Heart right ventricle (tissue), 16 donors: ENCODE results near the gene PLEKHJ1. TPM values are rescaled to one million over a fixed set of nuclear protein-coding genes. Genes with fewer than 3 reads are reported as not detected.

Source experiments
- ATAC-seq, 8 donors: fragments of 200-7000 bp; cut with Tn5 transposase; one replicate each; pipeline ENCODE4 v1.9.1; 2020; ENCODE audit warnings: mild to moderate bottlenecking in 8 of 8, moderate library complexity in 8 of 8, moderate number of reproducible peaks in 1 of 8
- DNase-seq, 2 donors: peaks; one replicate each; pipeline ENCODE4 v3.0.0-alpha.2; 2020
- H3K27ac ChIP-seq, 10 donors: fragments of 200-600 bp; sonication (generic) in 2 of 10; one replicate each; pipeline versions ENCODE4 v1.5.0 to v1.8.0; 2020 to 2022; ENCODE audit warnings: mild to moderate bottlenecking in 3 of 10
- H3K27me3 ChIP-seq, 7 donors: fragments of 200-600 bp; one replicate each; pipeline ENCODE4 v1.8.0; 2021 to 2022; ENCODE audit warnings: mild to moderate bottlenecking in 2 of 7
- H3K36me3 ChIP-seq, 9 donors: fragments of 200-600 bp; sonication (generic) in 1 of 9; one replicate each; pipeline versions ENCODE4 v1.5.0 to v1.8.0; 2020 to 2022; ENCODE audit warnings: mild to moderate bottlenecking in 2 of 9
- H3K4me1 ChIP-seq, 9 donors: fragments of 200-600 bp; sonication (generic) in 1 of 9; one replicate each; pipeline versions ENCODE4 v1.5.0 to v1.8.0; 2020 to 2022; ENCODE audit warnings: mild to moderate bottlenecking in 4 of 9
- H3K4me3 ChIP-seq, 10 donors: fragments of 200-600 bp; sonication (generic) in 2 of 10; one replicate each; pipeline versions ENCODE4 v1.5.0 to v1.8.0; 2020 to 2022; ENCODE audit warnings: mild to moderate bottlenecking in 7 of 10, moderate library complexity in 2 of 10
- H3K9me3 ChIP-seq, 11 donors: fragments of 200-600 bp in 10 of 11; sonication (generic) in 2 of 11; one replicate each; pipeline versions ENCODE4 v1.5.0 to v1.8.0; 2013 to 2022; ENCODE audit warnings: mild to moderate bottlenecking in 2 of 11, control low read depth in 1 of 11, moderate library complexity in 1 of 11
- WGBS, 2 donors: extraction: QIAGEN DNeasy Blood & Tissue Kit; methylation state at CpG; one replicate each; pipeline ENCODE4 v1.1.7; 2013; ENCODE audit warnings: inconsistent platforms in 1 of 2; 5-methylcytosine and 5-hydroxymethylcytosine counted together
- intact Hi-C, 10 donors: fragments of 100-400 bp; cut with DNase I; formaldehyde crosslinking; loops; one replicate each; pipeline versions ENCODE4 v1.11.1 to v1.14.2; 2022
- polyA plus RNA-seq, 2 donors: library from polyadenylated mRNA; stranded (reverse); fragments of 200-250 nt; gene quantifications; one replicate each; pipeline ENCODE4 v1.2.3, GENCODE V29; 2013
- total RNA-seq, 10 donors: library from RNA; stranded (reverse); fragmentation: NEBNext Ultra II Directional in 3 of 10; extraction: Animal tissue kit (Norgen Biotek cat#: 25700) in 3 of 10; gene quantifications; one replicate each; pipeline versions ENCODE4 v1.2.1 to v1.2.4, GENCODE V29; 2021 to 2023
- TF ChIP-seq, protein P1 (sequence below), 9 donors: fragments of 200-600 bp; sonication (generic) in 2 of 9; IDR thresholded peaks; one replicate each; pipeline versions ENCODE4 v1.5.0 to v1.8.0; 2021 to 2022; ENCODE audit warnings: antibody characterized with exemption in 9 of 9, mild to moderate bottlenecking in 5 of 9, moderate library complexity in 1 of 9
- donor health status: Arrhythmogenic right ventricular cardiomyopathy.
- donor health status: ischemic (EF 13 %, LVEDD 7.1; RV severe dilation, severe dysfunction).
- donor health status: healthy with polysubstance abuse.
- donor health status: DM: no; HTN: yes; CAD: no.
- donor health status: DM: no; HTN: no; CAD: no.
- donor health status: ischemic (EF 25% LVEDD 6.9; RV normal size, moderate dysfunction).
- donor health status: ischemic (EF 25% LVEDD 5.7; RV mildly dilated, moderate dysfunction).
- donor health status: healthy.
- donor health status: DM: yes; HTN: yes; CAD: no.
- donor health status: Ischemic cardiomyopathy.
- donor health status: ischemic (EF 35%, LVEDD 5.7; RV mildly dilated, moderate dysfunction).
- donor health status: nonischemic (EF 11% LVEDD 7.7; RV severe dilation, severe dysfunction).
- donor health status: DM: yes; HTN: yes; CAD: no.
- donor health status: PGD.
- donor health status: ischemic (EF 29% LVEDD 5.4; RV normal size, mild dysfunction).
- donor health status: nonischemic (EF 23%, LVEDD 6.1; RV moderate dilation, normal function).

Gene PLEKHJ1
- total and polyA plus RNA-seq, 12 donors, result 40.0 to 103 (median 46.8) TPM

DNA sequence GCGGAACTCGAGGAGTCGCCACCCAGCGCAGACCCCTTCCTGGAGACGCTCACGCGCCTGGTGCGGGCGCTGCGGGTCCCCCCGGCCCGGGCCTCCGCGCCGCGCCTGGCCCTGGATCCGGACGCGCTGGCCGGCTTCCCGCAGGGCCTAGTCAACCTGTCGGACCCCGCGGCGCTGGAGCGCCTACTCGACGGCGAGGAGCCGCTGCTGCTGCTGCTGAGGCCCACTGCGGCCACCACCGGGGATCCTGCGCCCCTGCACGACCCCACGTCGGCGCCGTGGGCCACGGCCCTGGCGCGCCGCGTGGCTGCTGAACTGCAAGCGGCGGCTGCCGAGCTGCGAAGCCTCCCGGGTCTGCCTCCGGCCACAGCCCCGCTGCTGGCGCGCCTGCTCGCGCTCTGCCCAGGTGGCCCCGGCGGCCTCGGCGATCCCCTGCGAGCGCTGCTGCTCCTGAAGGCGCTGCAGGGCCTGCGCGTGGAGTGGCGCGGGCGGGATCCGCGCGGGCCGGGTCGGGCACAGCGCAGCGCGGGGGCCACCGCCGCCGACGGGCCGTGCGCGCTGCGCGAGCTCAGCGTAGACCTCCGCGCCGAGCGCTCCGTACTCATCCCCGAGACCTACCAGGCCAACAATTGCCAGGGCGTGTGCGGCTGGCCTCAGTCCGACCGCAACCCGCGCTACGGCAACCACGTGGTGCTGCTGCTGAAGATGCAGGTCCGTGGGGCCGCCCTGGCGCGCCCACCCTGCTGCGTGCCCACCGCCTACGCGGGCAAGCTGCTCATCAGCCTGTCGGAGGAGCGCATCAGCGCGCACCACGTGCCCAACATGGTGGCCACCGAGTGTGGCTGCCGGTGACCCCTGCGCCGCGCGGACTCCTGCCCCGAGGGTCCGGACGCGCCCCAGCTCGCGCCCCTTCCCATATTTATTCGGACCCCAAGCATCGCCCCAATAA, 15.3 kb upstream of the PLEKHJ1 start:
- intact Hi-C loops, result no loop called here
- H3K4me3 ChIP-seq, result peak overlapping the region in 6 of 10 donors; percentile 7 to 34 (median 20)
- 2 to 6% methylated on average over 107 to 125 of the region's 125 CpGs for WGBS, 2 donors
- DNase-seq (no peak), ATAC-seq (no peak)
- peaks cover 36 to 59% (median 52%) of the 10 kb centered on the region in 7 donors for H3K27me3 ChIP-seq
- no peaks in the 10 kb centered on the region for H3K9me3 ChIP-seq
- peaks cover 0 to 25% (median 13%) of the 10 kb centered on the region in 9 donors for H3K36me3 ChIP-seq
- H3K4me1 ChIP-seq, result peaks cover 8 to 51% (median 44%) of the 10 kb centered on the region in 9 donors
- H3K27ac ChIP-seq, result no peak overlapping the region
- TF ChIP-seq, protein P1, sequence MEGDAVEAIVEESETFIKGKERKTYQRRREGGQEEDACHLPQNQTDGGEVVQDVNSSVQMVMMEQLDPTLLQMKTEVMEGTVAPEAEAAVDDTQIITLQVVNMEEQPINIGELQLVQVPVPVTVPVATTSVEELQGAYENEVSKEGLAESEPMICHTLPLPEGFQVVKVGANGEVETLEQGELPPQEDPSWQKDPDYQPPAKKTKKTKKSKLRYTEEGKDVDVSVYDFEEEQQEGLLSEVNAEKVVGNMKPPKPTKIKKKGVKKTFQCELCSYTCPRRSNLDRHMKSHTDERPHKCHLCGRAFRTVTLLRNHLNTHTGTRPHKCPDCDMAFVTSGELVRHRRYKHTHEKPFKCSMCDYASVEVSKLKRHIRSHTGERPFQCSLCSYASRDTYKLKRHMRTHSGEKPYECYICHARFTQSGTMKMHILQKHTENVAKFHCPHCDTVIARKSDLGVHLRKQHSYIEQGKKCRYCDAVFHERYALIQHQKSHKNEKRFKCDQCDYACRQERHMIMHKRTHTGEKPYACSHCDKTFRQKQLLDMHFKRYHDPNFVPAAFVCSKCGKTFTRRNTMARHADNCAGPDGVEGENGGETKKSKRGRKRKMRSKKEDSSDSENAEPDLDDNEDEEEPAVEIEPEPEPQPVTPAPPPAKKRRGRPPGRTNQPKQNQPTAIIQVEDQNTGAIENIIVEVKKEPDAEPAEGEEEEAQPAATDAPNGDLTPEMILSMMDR (IDR thresholded peaks at IDR 0.05), result no peak

DNA sequence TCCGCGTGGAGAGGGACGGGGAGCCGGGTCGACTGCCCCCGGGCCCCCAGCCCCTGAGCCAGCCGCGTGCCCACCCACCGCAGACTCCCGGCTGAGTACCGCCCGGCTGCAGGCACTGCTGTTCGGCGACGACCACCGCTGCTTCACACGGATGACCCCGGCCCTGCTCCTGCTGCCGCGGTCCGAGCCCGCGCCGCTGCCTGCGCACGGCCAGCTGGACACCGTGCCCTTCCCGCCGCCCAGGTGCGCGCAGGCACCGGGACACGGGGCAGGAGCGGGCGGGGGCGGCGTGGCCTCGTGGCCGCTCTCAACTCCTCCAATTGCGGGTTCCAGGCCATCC, 14.6 kb upstream of the PLEKHJ1 start:
- Histone ChIP-seq H3K9me3 (no peaks in the 10 kb centered on the region), H3K27ac (no peak overlapping the region), H3K4me3 (peak overlapping the region in 1 of 10 donors; percentile 7), H3K36me3 (peaks cover 0 to 31% (median 19%) of the 10 kb centered on the region in 9 donors), H3K27me3 (peaks cover 36 to 59% (median 52%) of the 10 kb centered on the region in 7 donors), H3K4me1 (peaks cover 8 to 56% (median 47%) of the 10 kb centered on the region in 9 donors)
- TF ChIP-seq, protein P1 (IDR thresholded peaks at IDR 0.05), result no peak
- 7 to 13% methylated on average over 39 to 40 of the region's 40 CpGs for WGBS, 2 donors
- intact Hi-C loops, result no loop called here
- DNase-seq (no peak), ATAC-seq (no peak)

DNA sequence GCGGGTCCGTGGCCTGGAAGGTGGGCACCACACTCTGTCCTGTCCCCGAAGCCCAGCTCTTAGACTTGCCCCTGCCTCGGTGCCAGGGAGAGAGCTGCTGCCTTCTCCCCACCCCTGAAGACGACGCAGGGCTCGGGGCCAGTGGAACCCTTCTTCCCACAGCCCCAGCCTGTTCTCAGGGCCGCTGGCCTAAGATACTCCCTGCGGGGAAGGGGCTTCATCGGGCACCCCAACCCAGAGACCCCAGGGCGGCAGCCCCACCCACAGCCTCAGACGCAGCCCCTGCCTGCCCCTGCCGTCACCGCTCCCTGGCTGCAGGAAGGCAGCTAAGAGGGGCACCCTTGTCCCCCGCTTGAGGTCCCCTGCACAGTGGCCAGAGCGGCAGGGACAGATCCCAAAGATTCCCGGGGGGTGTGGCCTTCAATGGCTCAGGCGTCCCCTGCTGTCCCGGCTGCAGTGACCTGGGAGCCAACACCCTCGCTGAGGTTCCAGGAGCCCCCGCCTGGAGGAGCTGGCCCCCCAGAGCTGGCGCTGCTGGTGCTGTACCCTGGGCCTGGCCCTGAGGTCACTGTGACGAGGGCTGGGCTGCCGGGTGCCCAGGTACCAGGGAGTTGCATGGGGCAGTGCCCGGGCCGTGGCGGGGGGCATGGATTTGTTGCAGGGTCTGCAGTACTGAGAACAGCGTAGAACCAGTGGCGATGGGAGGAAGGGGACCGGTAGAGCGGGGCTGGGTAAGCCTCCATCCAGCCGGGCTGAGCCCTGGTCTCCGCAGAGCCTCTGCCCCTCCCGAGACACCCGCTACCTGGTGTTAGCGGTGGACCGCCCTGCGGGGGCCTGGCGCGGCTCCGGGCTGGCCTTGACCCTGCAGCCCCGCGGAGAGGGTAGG, 14.0 kb upstream of the PLEKHJ1 start:
- ATAC-seq (peak in 1 of 8 donors; percentile 18), DNase-seq (no peak)
- H3K27ac ChIP-seq, result no peak overlapping the region
- intact Hi-C loops, result no loop called here
- peaks cover 36 to 59% (median 52%) of the 10 kb centered on the region in 7 donors for H3K27me3 ChIP-seq
- TF ChIP-seq, protein P1 (IDR thresholded peaks at IDR 0.05), result no peak
- H3K4me3 ChIP-seq, result no peak overlapping the region
- WGBS, 2 donors, result 24 to 28% methylated on average over 42 to 43 of the region's 43 CpGs
- H3K4me1 ChIP-seq, result peaks cover 8 to 56% (median 47%) of the 10 kb centered on the region in 9 donors
- H3K36me3 ChIP-seq, result peaks cover 4 to 37% (median 25%) of the 10 kb centered on the region in 9 donors
- H3K9me3 ChIP-seq, result no peaks in the 10 kb centered on the region
